MV-4-11 (cell line): ENCODE results near the gene PKNOX2.

ENCODE experiments used
- DNase-seq: peaks from one replicate; lab custom pipeline; 2025; lab: John Stamatoyannopoulos, UW

Gene PKNOX2

GRCh38 chr11:125445731-125446130, 281.2 kb downstream of the PKNOX2 start:
- no peak for DNase-seq

DNA sequence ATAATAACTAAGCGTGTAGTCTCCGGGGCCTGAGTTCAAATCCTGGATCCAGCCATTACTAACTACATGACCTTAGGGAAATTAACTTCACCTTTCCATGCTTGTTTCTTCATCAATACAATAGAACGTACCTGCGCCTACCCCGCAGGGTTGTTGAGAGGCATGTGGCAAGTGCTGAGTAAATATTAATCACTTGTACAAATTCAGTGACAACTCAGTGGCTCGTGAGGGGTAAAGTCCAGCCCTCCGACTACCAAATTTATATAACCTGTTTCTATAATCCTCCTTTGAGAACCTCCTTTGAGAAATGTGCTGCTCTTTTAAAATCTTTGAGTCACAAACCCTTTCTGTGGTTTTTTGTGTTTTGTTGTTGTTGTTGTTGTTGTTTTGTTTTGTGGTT, 281.7 kb downstream of the PKNOX2 start:
- no peak for DNase-seq

DNA sequence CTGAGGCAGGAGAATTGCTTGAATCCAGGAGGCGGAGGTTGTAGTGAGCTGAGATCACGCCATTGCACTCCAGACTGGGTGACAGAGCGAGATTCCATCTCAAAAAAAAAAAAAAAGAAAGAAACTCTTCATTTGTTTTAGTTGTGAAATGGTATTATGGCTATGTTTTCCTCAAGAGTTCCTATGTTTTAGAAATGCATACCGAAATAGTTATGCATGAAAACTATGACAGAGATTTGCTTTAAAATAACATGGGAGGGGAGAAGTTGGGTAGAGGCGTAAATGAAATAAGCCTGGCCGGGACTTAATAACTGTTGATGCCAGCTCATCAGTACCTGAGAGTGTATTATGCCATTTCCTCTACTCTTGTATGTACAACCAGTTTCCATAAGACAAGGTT, 283.2 kb downstream of the PKNOX2 start:
- no peak for DNase-seq

DNA sequence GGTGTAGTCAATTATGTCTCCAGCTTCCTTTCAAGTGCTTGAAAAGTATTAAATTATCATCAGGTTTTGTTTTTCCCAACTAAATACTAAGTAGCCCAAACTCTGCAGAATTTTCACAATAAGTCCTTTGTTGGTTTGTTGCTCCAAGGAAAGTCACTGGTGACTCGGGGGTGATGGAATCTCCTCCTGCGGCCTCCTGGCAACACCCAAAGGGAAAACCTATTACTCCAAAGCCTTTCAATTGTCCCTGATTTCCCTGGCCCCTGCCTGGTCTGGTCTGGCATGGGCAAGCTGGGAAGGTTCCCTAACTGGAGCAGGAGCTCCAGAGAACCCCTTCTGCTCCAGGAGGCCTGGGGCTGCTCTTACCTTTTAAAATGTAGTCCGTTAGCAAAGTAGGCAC, 283.6 kb downstream of the PKNOX2 start:
- no peak for DNase-seq

- DNase-seq, result no peak
Measured at GRCh38 chr11:125449565-125449964, 285.0 kb downstream of the PKNOX2 start.

- DNase-seq, result no peak
Measured at GRCh38 chr11:125451400-125452124, 287.0 kb downstream of the PKNOX2 start.

DNA sequence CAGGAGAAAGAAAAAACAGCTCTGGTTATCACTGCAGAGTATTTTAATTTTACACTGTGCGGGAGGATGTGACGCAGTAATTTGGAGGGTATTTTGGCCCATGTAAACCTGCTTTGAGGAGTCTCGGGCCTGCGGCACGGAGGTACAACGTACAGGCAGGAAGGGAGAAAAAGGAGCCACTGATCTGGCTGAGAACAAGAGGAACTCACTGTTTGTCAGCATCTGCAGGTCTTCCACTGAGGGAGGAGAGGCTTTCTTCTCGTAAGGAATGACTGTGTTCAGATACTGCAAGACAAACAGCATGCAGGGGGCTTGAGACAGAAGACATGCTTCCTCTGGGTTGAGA, 287.5 kb downstream of the PKNOX2 start:
- no peak for DNase-seq

- no peak for DNase-seq
Measured at GRCh38 chr11:125454047-125454446, 289.5 kb downstream of the PKNOX2 start.

DNA sequence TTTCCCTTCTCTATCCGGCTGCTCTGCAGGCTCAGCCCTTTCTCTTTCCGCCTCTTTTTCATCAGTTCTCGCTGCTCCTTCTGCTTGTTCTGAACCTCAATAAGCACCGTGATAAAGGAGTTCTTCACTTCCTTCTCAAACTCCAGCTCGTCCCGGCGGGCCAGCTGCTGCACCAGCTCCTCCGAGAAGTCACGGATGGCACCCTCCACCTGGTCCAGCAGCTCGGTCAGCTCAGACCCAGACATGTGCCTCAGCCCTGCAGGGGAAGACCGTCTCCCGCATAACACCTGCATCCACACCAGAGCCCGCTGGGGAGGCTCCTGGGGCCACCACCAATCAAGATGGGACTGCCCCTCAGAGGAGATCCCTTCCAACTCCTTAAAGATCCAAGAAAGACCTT, 291.3 kb downstream of the PKNOX2 start:
- no peak for DNase-seq

DNA sequence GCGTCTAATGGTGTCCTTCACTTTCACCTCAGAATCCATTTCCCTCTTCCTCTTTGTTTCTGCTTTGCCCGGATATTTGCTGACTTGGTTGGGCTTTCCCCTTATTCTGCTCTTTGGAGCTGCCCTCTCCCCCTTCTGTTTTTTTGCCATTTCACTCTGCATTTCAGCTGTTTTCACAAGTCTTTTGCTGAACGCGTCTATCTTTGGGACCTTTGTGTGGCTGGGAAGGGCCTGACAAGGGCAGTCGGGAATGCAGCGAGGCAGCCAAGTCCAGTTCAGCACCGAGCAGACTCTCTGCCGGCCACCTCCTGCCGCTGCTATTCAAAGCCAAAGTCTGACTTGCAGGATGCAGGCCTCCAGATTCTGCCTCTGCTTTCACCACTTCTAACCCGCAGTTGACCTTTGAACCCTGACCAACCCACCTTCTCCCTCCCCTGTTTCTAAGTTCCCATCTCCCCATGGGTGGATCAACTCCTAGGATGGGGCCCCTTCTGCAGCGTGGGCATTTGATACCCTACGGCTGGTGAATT, 293.3 kb downstream of the PKNOX2 start:
- DNase-seq, result no peak

GRCh38 chr11:125460275-125460674, 295.7 kb downstream of the PKNOX2 start:
- no peak for DNase-seq

DNA sequence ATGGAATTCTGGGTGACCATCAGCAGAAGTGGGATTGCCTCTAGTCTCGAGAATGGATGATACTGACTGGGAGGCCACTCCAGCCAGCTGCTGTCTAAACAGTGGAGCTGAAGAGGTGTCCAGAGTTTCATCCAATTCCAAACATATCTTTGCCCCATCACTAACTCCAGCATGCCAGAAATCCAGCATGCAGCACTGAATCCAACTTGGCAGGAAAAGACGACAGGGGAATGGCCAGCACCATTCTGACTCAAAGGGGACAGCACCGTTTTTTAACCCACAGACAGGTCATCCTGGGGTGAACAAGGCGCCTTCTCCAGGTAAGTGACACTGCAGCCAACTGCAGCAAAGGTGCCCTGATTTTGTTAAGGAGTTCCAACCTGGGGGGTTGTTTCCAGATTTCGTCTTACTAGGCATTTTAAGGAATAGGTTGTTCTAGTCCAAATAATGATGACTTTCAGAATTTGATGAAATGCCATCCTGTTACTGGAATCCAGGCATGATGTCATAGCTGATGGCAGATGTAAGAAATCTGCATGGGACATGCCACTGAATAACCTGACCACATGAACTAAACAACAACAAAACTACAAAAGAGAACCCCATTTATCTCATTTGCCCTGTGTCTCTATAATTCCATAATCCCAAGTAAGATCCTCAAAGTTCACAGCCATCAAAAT, 299.2 kb downstream of the PKNOX2 start:
- no peak for DNase-seq

DNA sequence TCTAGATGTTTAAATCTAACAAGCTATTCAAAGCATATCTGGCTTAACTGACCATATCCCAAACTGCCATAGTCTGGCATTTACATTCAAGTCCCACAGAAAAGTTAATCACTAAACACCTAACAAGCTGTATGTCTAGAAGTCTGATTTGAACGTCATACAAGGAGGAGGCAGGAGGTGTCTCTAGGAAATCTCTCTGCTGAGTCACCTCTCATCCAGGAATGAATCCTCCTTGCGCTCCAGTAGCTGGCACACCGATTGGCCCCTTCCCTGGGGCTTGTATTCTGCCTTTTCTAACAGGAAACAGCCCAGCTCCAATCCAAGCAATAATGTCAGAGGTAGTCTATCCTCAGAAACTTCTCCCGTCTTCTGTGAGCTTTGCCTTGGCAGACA, 299.7 kb downstream of the PKNOX2 start:
- no peak for DNase-seq

DNA sequence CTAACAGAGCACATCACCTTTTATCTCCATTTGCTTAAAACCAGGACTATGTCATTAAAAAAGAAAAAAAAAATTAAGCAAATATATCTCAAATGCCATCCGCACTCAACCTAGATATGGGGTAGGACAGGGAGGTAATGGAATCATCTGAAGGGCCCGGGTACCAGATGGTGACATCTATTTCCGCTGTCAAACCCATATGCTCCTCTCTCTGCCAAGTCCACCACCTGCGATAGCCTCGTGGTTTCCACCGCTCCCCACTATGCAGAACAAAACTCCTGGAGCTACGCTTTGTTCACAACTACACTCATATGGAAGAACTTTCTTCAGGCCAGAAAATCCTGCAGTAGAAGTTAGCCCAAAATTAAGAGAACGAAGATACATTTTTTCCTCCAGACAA, 300.1 kb downstream of the PKNOX2 start:
- DNase-seq, result no peak

DNA sequence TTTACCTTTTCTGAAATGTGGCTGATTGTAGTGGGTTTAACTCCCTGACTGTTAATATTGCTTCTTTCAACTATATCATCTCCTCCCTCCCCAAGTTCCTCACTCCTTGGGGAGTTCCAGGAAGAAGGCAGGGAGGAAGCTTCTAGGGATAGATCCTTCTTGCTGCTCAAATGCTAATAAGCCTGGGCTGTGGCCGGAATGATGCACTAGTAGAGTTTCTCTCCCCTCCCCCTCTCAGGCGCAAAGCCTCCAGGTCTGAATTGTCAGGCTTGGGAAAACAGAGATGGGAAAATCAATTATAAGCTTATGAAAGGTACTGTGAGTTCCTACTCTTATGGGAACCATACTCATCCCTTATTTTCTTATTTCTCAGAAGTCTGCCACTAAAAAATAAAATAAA, 300.7 kb downstream of the PKNOX2 start:
- DNase-seq, result no peak

- no peak for DNase-seq
Measured at GRCh38 chr11:125465701-125466100, 301.1 kb downstream of the PKNOX2 start.

DNA sequence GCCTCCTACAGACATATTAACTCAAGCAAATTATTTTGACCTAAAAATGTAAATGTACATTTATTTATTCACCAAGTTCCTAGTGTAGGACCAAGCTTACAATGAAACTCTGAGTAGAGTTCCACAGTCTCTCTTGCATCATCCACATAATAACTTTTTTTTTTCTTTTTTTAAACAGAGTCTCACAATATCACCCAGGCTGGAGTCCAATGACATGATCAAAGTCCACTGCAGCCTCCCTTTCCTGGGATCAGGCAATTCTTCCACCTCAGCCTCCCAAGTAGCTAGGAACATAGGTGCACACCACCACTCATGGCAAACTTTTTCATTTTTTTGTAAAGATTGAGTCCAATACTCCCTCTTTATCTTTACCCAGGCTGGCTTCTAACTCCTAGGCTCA, 303.5 kb downstream of the PKNOX2 start:
- no peak for DNase-seq

GRCh38 chr11:125468852-125469251, 304.3 kb downstream of the PKNOX2 start:
- no peak for DNase-seq

GRCh38 chr11:125470355-125470754, 305.8 kb downstream of the PKNOX2 start:
- DNase-seq, result no peak

- DNase-seq, result no peak
Measured at GRCh38 chr11:125476721-125477120, 312.2 kb downstream of the PKNOX2 start.

- DNase-seq, result no peak
Measured at GRCh38 chr11:125479137-125479536, 314.6 kb downstream of the PKNOX2 start.

DNA sequence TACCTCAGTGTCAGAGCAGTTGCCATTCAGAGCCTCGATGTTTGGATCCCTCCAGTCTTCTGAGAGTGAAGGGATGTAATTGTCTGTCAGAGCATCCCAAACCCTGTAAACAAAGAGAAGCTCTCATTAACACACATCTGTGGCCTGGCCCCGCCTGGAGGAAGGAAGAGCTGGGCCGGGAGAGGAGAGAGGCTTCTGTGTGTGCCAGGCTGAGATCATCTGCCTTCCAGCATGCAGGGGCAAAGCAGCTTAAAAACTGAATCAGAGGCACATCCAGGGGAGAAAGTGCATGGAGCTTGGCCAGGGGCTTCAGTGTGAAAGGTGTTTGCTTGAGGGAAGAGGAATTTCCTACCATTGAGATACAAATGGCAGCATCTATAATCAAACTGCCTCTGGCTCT, 317.0 kb downstream of the PKNOX2 start:
- no peak for DNase-seq
